Measurements from ENCODE around the gene NPRL2.

The NPRL2 gene

DNA sequence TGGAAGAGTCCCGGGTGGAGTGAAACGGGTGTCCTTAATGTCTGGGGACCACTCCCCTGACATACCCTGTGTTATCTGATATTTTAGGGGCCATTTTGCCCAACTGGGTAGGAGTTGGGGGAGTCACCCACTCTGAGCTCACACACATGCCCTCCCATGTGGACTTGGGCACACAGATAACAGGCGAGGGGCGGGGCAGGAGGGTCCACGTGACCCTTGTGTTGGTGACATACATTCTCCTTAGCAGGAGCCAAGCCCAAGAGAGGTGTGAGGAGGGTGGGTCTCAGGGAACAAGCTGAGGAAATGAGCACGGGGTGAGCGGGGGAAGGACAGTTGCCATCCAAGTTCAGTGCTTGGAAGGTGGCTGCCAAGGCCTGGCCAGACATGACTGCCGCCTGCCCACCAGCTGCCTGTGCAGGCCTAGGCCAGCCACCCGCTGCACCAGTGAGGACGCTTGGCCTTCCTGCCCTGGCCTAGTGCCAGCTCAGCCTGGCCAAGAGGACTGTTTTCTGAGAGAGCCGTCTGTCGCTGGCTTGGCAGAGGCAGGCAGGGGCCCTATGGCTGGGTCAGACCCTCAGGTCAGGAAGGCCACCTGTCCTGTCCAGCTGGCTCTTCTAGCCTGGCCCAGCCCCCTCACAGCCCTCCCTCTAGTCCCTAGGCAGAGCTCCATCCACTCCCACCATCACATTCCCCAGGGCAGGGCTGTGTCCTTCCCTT lies 40.1 kb upstream of the NPRL2 start:
- H3K36me3 ChIP-seq (ENCODE audit: control insufficient read depth, insufficient read depth, low read length): no peaks in the 10 kb centered on the region
- no peak overlapping the region for H3K4me3 ChIP-seq (replicated peaks; ENCODE audit: low read depth, low read length)
- no peak for DNase-seq (ENCODE audit: extremely low read depth, insufficient read length)
- peaks cover 7% of the 10 kb centered on the region for H3K27me3 ChIP-seq (replicated peaks; ENCODE audit: control insufficient read depth, insufficient read depth, low read length)
- TF ChIP-seq, protein P1, sequence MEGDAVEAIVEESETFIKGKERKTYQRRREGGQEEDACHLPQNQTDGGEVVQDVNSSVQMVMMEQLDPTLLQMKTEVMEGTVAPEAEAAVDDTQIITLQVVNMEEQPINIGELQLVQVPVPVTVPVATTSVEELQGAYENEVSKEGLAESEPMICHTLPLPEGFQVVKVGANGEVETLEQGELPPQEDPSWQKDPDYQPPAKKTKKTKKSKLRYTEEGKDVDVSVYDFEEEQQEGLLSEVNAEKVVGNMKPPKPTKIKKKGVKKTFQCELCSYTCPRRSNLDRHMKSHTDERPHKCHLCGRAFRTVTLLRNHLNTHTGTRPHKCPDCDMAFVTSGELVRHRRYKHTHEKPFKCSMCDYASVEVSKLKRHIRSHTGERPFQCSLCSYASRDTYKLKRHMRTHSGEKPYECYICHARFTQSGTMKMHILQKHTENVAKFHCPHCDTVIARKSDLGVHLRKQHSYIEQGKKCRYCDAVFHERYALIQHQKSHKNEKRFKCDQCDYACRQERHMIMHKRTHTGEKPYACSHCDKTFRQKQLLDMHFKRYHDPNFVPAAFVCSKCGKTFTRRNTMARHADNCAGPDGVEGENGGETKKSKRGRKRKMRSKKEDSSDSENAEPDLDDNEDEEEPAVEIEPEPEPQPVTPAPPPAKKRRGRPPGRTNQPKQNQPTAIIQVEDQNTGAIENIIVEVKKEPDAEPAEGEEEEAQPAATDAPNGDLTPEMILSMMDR (IDR thresholded peaks at IDR 0.05; ENCODE audit: insufficient read depth, low read length, poor library complexity, severe bottlenecking): no peak

DNA sequence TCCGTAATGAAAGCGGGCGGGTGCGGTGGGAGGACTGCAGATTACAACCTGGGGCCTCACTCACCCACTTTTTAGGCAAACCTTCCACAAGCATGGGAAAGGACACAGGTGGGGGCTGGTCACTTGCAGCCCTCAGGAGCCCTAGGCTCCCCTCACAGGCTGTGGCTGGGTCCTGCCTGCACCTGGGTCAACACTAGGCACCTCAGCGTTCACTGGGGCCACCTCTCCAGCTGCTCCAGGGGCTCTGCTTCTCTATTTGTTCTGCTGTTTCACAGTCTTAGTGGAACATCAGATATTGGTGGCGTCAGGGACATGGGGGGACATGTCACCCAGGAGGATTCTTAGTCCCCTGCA lies 38.8 kb upstream of the NPRL2 start:
- no peak for DNase-seq (ENCODE audit: extremely low read depth, insufficient read length)
- Histone ChIP-seq H3K36me3 (ENCODE audit: control insufficient read depth, insufficient read depth, low read length) (no peaks in the 10 kb centered on the region), H3K4me3 (replicated peaks; ENCODE audit: low read depth, low read length) (no peak overlapping the region), H3K27me3 (replicated peaks; ENCODE audit: control insufficient read depth, insufficient read depth, low read length) (peaks cover 7% of the 10 kb centered on the region)
- TF ChIP-seq, protein P1 (IDR thresholded peaks at IDR 0.05; ENCODE audit: insufficient read depth, low read length, poor library complexity, severe bottlenecking): no peak

DNA sequence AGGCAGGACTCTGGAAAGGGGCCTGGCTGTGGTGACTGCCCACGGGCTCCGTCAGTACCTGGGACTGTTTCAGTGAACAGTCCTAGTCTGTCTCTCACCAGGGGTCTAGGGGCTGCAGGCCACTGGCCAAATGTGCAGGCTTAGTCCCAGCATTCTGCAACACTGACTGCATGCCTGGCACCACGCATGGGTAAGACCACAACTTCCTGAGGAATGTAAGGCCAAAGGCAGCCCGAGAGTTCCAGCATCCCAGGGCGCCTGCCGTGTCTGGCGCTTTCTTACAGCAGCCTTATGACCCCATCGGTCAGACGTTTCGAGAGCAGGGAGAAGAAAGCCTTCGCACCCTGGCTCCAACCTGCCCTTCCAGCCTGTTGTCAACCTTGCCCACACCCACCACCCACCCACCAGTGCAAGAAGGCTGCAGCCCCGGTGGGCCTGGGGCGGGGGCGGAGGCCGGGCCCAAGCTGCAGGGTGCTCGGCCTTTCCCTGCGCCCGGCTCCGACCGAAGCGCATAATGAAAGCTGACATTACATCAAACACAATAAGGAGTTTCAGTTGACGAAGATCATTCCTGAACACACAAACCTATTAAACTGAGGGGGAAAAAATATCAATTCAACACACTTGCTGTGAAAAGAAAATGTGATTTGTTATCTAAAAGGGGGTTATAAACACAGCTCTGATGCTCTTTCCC lies 38.3 kb upstream of the NPRL2 start:
- H3K36me3 ChIP-seq (ENCODE audit: control insufficient read depth, insufficient read depth, low read length): no peaks in the 10 kb centered on the region
- peaks cover 7% of the 10 kb centered on the region for H3K27me3 ChIP-seq (replicated peaks; ENCODE audit: control insufficient read depth, insufficient read depth, low read length)
- TF ChIP-seq, protein P1 (IDR thresholded peaks at IDR 0.05; ENCODE audit: insufficient read depth, low read length, poor library complexity, severe bottlenecking): no peak
- no peak for DNase-seq (ENCODE audit: extremely low read depth, insufficient read length)
- H3K4me3 ChIP-seq (replicated peaks; ENCODE audit: low read depth, low read length): no peak overlapping the region

DNA sequence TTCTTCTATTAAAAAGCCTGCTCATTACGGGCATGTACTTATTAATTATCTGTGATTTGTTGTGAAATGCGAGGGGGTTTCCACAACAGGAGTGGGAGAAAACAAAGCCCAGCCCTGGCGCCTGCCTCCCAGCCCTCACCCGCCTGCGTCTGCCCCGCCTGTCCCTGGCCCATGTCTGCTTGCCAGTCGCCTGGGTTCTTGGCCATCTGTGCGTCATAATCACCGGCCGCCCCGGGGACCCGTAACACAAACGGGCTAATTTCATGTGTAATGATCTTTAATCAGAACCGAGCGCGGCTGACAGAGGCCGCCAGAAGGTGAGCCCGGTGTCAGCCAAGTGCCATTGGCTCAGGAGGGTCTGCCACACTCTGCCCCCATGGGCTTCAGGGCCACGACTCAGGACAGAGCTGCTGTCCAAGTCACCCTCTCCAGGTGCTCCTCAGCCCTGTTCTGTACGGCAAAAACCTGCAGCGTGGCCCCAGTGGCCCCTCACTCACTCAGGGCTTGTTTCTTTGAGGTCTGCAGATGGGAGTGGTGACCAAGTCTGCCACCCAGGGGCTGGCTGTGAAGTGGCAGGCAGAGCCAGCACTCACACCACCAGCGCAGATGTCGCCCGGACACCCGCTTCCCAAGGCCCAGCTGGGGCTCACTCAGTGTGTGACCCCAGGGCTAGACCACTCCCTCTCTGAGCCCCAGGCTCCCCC lies 37.6 kb upstream of the NPRL2 start:
- TF ChIP-seq, protein P1 (IDR thresholded peaks at IDR 0.05; ENCODE audit: insufficient read depth, low read length, poor library complexity, severe bottlenecking): peak; percentile 58
- Histone ChIP-seq H3K4me3 (replicated peaks; ENCODE audit: low read depth, low read length) (no peak overlapping the region), H3K27me3 (replicated peaks; ENCODE audit: control insufficient read depth, insufficient read depth, low read length) (peaks cover 7% of the 10 kb centered on the region), H3K36me3 (ENCODE audit: control insufficient read depth, insufficient read depth, low read length) (no peaks in the 10 kb centered on the region)
- no peak for DNase-seq (ENCODE audit: extremely low read depth, insufficient read length)

DNA sequence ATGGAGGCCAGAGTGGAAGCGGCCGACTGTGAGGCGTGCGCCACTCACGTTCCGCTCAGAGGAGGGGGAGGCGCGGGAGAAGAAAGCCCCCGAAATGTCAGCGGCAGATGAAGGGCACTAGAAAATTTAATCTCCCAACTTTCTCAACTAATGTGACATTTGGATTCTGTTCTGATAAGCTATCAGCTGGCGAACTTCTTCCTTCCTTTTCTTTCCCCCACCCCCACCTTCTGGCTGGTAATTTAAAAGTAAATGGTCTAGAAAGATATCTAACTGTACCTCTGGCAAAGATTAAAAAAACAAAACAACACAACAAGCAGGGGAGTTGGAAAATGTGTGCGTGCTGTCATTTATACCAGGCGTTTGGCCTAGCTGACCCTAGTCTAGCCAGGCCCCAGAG lies 35.2 kb upstream of the NPRL2 start:
- DNase-seq (ENCODE audit: extremely low read depth, insufficient read length): no peak
- Histone ChIP-seq H3K27me3 (replicated peaks; ENCODE audit: control insufficient read depth, insufficient read depth, low read length) (peaks cover 7% of the 10 kb centered on the region), H3K4me3 (replicated peaks; ENCODE audit: low read depth, low read length) (no peak overlapping the region), H3K36me3 (ENCODE audit: control insufficient read depth, insufficient read depth, low read length) (no peaks in the 10 kb centered on the region)
- TF ChIP-seq, protein P1 (IDR thresholded peaks at IDR 0.05; ENCODE audit: insufficient read depth, low read length, poor library complexity, severe bottlenecking): no peak

Measured in GM06990 (cell line).